Neural progenitor cell (in vitro differentiated cells): ENCODE measurements around the gene GDF10. TPM values are rescaled to one million over a fixed set of nuclear protein-coding genes. Genes with fewer than 3 reads are reported as not detected.

Experiments used
- DNase-seq: peaks from one replicate; pipeline ENCODE4 v3.0.0-alpha.2; 2016; ENCODE audit warnings: low spot score
- H2AFZ ChIP-seq: fragments of 200-600 bp; sonication (generic); replicated peaks from 2 replicates; pipeline ENCODE4 v1.6.1; 2016; ENCODE audit warnings: antibody characterized with exemption
- H3F3A ChIP-seq: fragments of 200-600 bp; sonication (generic); 2 replicates; pipeline ENCODE4 v1.6.1; 2016; ENCODE audit warnings: antibody characterized with exemption, low read depth
- H3K27ac ChIP-seq: fragments of 200-600 bp; sonication (generic); 2 replicates; pipeline ENCODE4 v1.5.1; 2016; ENCODE audit warnings: mild to moderate bottlenecking
- H3K27me3 ChIP-seq: fragments of 200-600 bp; sonication (generic); 2 replicates; pipeline ENCODE4 v1.6.1; 2016; ENCODE audit warnings: mild to moderate bottlenecking, moderate library complexity
- H3K36me3 ChIP-seq: fragments of 200-600 bp; sonication (generic); 2 replicates; pipeline ENCODE4 v1.5.1; 2016
- H3K4me1 ChIP-seq: fragments of 200-600 bp; sonication (generic); 2 replicates; pipeline ENCODE4 v1.6.1; 2016; ENCODE audit warnings: mixed run types
- H3K4me2 ChIP-seq: fragments of 200-600 bp; sonication (generic); 2 replicates; pipeline ENCODE4 v1.6.1; 2016
- H3K4me3 ChIP-seq: fragments of 200-600 bp; sonication (generic); 2 replicates; pipeline ENCODE4 v1.5.1; 2016
- H3K79me2 ChIP-seq: fragments of 200-600 bp; sonication (generic); 2 replicates; pipeline ENCODE4 v1.6.1; 2016; ENCODE audit warnings: low read depth
- H3K9ac ChIP-seq: fragments of 200-600 bp; sonication (generic); 2 replicates; pipeline ENCODE4 v1.6.1; 2016
- H3K9me3 ChIP-seq: fragments of 200-600 bp; sonication (generic); 2 replicates; pipeline ENCODE4 v1.5.1; 2016; ENCODE audit warnings: low read depth
- H4K20me1 ChIP-seq: fragments of 200-600 bp; sonication (generic); 2 replicates; pipeline ENCODE4 v1.6.1; 2016; ENCODE audit warnings: low read depth
- H3K27ac Mint-ChIP-seq: 3 replicates; pipeline ENCODE4 v1.8.0; 2021; ENCODE audit warnings: mixed read lengths
- H3K27me3 Mint-ChIP-seq: 2 replicates; pipeline ENCODE4 v1.8.0; 2022; ENCODE audit warnings: low read depth, mild to moderate bottlenecking, inconsistent platforms, moderate library complexity, mixed read lengths; ENCODE audit not compliant: insufficient read depth
- H3K36me3 Mint-ChIP-seq: 3 replicates; pipeline ENCODE4 v1.8.0; 2021; ENCODE audit warnings: mixed read lengths
- H3K4me1 Mint-ChIP-seq: 3 replicates; pipeline ENCODE4 v1.8.0; 2021; ENCODE audit warnings: mixed read lengths
- H3K4me3 Mint-ChIP-seq: 3 replicates; pipeline ENCODE4 v1.8.0; 2021; ENCODE audit warnings: mild to moderate bottlenecking, moderate library complexity, mixed read lengths
- H3K9me3 Mint-ChIP-seq: 3 replicates; pipeline ENCODE4 v1.8.0; 2020; ENCODE audit warnings: mixed read lengths
- EZH2 ChIP-seq: fragments of 200-600 bp; sonication (generic); IDR thresholded peaks from 2 replicates; pipeline ENCODE4 v1.6.1; 2017; ENCODE audit warnings: antibody characterized with exemption, mild to moderate bottlenecking, moderate library complexity
- EZH2phosphoT487 ChIP-seq: fragments of 200-600 bp; sonication (generic); IDR thresholded peaks from 2 replicates; pipeline ENCODE4 v1.6.1; 2017; ENCODE audit warnings: antibody characterized with exemption
- total RNA-seq: library from RNA; depleted of rRNA; stranded (reverse); fragments of >200 nt; gene quantifications from 2 replicates; pipeline ENCODE4 v1.2.3, GENCODE V29; 2015; ENCODE audit warnings: low replicate concordance
- TF ChIP-seq, protein P1 (sequence below): fragments of 200-600 bp; sonication (generic); IDR thresholded peaks from 2 replicates; pipeline ENCODE4 v1.5.1; 2017; ENCODE audit warnings: antibody characterized with exemption, mild to moderate bottlenecking

GDF10 gene
- total RNA-seq, 1 donor from 2014 or later, result 0.28 TPM

DNA sequence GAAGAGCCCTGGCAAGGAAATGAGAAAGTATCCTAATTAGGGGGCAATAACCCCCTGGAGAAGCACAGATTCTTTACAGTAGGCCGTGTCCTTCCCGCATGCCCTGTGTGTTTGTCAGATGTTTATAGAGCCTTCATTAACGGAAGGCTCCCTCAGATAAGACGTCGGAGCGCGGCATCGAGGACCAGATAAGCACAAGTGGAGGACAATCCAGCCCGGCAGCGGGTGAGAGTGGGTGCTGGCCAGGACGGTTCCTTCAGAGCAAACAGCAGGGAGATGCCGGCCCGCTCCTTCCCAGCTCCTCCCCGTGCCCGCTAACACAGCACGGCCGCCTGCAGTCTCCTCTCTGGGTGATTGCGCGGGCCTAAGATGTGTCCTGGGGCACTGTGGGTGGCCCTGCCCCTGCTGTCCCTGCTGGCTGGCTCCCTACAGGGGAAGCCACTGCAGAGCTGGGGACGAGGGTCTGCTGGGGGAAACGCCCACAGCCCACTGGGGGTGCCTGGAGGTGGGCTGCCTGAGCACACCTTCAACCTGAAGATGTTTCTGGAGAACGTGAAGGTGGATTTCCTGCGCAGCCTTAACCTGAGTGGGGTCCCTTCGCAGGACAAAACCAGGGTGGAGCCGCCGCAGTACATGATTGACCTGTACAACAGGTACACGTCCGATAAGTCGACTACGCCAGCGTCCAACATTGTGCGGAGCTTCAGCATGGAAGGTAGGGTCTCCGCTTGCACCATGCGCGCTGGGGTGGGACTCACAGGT, 22.5 kb downstream of the GDF10 start, which contains the start of gene GDF2:
Gene GDF2 (plus strand): TSS at position 155 of the 762 bp plus-strand sequence. CDS start 215 bp downstream, at position 370.
- no peak within 1 kb of the TSS for H3K4me2 ChIP-seq

DNA sequence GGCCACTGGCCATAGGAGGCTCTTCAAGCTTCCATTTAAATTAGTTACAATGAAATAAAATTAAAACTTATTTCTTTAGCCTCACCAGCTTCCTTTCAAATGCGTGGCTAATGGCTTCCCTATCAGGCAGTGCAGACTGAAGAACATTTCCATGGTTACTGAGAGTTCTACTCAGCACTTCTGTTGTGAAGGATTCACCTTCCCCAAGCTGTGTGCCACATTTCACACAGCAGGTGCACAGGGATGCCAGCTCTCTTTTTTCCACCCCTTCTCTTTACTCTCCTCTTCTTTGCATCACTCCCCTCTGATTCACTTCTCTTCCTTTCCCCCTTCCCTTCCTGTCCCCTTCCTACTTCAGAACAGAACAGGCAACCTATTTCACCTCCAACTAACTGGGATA, 23.1 kb downstream of the GDF10 start:
- no peak overlapping the region for H3K27ac Mint-ChIP-seq
- Histone ChIP-seq H3K27ac (no peak overlapping the region), H3F3A (no peaks in the 10 kb centered on the region), H3K9me3 (no peaks in the 10 kb centered on the region), H3K79me2 (no peaks in the 10 kb centered on the region), H3K27me3 (no peaks in the 10 kb centered on the region), H3K36me3 (no peaks in the 10 kb centered on the region), H2AFZ (no peak overlapping the region), H4K20me1 (no peaks in the 10 kb centered on the region), H3K9ac (no peak overlapping the region), H3K4me2 (no peak overlapping the region), H3K4me1 (no peaks in the 10 kb centered on the region), H3K4me3 (no peak overlapping the region)
- H3K4me3 Mint-ChIP-seq, result no peak overlapping the region
- TF ChIP-seq, protein P1, sequence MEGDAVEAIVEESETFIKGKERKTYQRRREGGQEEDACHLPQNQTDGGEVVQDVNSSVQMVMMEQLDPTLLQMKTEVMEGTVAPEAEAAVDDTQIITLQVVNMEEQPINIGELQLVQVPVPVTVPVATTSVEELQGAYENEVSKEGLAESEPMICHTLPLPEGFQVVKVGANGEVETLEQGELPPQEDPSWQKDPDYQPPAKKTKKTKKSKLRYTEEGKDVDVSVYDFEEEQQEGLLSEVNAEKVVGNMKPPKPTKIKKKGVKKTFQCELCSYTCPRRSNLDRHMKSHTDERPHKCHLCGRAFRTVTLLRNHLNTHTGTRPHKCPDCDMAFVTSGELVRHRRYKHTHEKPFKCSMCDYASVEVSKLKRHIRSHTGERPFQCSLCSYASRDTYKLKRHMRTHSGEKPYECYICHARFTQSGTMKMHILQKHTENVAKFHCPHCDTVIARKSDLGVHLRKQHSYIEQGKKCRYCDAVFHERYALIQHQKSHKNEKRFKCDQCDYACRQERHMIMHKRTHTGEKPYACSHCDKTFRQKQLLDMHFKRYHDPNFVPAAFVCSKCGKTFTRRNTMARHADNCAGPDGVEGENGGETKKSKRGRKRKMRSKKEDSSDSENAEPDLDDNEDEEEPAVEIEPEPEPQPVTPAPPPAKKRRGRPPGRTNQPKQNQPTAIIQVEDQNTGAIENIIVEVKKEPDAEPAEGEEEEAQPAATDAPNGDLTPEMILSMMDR, result no peak
- TF ChIP-seq EZH2phosphoT487, result no peak
- no peak for TF ChIP-seq EZH2
- H3K9me3 Mint-ChIP-seq, result peaks cover 3% of the 10 kb centered on the region
- no peak for DNase-seq
- H3K36me3 Mint-ChIP-seq, result peaks cover 1% of the 10 kb centered on the region
- H3K4me1 Mint-ChIP-seq, result peaks cover 10% of the 10 kb centered on the region
- peaks cover 3% of the 10 kb centered on the region for H3K27me3 Mint-ChIP-seq

More for the DNA sequence above, 22.5 kb downstream of the GDF10 start, which contains the start of gene GDF2:
- Histone ChIP-seq H3K36me3 (no peaks in the 10 kb centered on the region), H3K4me1 (no peaks in the 10 kb centered on the region), H3K9me3 (no peaks in the 10 kb centered on the region), H2AFZ (no peak within 1 kb of the TSS), H4K20me1 (no peaks in the 10 kb centered on the region), H3F3A (no peaks in the 10 kb centered on the region), H3K27me3 (no peaks in the 10 kb centered on the region), H3K79me2 (no peaks in the 10 kb centered on the region), H3K4me3 (no peak within 1 kb of the TSS), H3K9ac (no peak within 1 kb of the TSS), H3K27ac (no peak within 1 kb of the TSS)
- Mint-ChIP-seq H3K9me3 (peaks cover 3% of the 10 kb centered on the region), H3K27me3 (no peaks in the 10 kb centered on the region), H3K36me3 (peaks cover 1% of the 10 kb centered on the region), H3K4me3 (no peak within 1 kb of the TSS), H3K4me1 (peaks cover 10% of the 10 kb centered on the region), H3K27ac (peak within 1 kb of the TSS; percentile 79)
- TF ChIP-seq EZH2phosphoT487, result no peak
- no peak for TF ChIP-seq EZH2
- no peak for DNase-seq

DNA sequence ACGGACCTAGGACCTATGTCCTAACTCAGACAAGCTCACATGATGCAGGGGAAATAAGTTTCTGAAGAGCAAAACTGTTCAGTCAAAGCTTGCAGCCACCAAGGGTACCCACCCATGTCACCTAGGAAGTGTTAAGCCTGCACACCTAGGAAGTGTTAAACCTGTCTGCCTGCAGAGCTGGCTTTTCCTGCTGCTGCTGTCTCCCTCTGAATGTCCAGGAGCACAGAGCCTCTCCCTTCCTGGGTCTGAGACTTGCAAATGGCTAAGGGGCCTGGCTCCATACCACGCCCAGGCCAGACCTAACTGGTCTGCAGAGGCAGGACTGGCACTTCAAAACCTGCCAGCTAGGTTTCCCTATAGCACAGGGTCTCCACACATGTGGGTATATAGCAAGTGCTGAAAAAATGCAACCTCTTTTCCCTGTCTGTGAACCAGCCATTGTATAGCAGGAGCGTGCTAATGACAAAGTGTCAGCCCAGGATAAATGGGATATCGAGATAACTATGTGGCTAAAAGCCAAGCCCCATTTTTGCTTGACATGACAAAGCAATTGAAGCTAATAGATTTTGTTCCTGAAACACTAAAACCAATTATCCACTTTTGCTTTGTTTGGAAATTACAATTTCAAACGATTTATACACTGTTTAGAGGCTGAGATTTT, 23.8 kb downstream of the GDF10 start:
- no peaks in the 10 kb centered on the region for H3K27me3 ChIP-seq
- H3F3A ChIP-seq, result no peaks in the 10 kb centered on the region
- H3K4me3 Mint-ChIP-seq, result no peak overlapping the region
- no peak overlapping the region for H3K4me3 ChIP-seq
- H3K36me3 Mint-ChIP-seq, result no peaks in the 10 kb centered on the region
- no peaks in the 10 kb centered on the region for H3K4me1 ChIP-seq
- no peaks in the 10 kb centered on the region for H3K9me3 ChIP-seq
- H3K27ac ChIP-seq, result no peak overlapping the region
- no peaks in the 10 kb centered on the region for H4K20me1 ChIP-seq
- no peak for TF ChIP-seq EZH2
- TF ChIP-seq, protein P1, result no peak
- TF ChIP-seq EZH2phosphoT487, result no peak
- H3K27me3 Mint-ChIP-seq, result peaks cover 3% of the 10 kb centered on the region
- H3K9ac ChIP-seq, result no peak overlapping the region
- H2AFZ ChIP-seq, result no peak overlapping the region
- no peaks in the 10 kb centered on the region for H3K79me2 ChIP-seq
- H3K36me3 ChIP-seq, result no peaks in the 10 kb centered on the region
- no peak for DNase-seq
- peaks cover 10% of the 10 kb centered on the region for H3K4me1 Mint-ChIP-seq
- peaks cover 4% of the 10 kb centered on the region for H3K9me3 Mint-ChIP-seq
- H3K4me2 ChIP-seq, result no peak overlapping the region
- H3K27ac Mint-ChIP-seq, result no peak overlapping the region
